ENCODE data around the gene NCAPG2. TPM values are rescaled to one million over a fixed set of nuclear protein-coding genes. Genes with fewer than 3 reads are reported as not detected.
A peak's percentile ranks its signal among the peaks of the same experiment; 100 is the strongest.
"Not testable (repeated sequence)": the region's sequence is repeated elsewhere in the genome, so short reads cannot be mapped to it uniquely, and the experiment has no call there.

The NCAPG2 gene
- total RNA-seq, 2 donors from 2014 or later: 45.0 to 117 TPM

- ATAC-seq: peak; percentile 66 to 86
- Mint-ChIP-seq H3K4me1 (ENCODE audit: low read depth in 2 of 2) (peaks cover 11 to 21% of the 10 kb centered on the region in 2 donors), H3K4me3 (no peak overlapping the region), H3K27me3 (no peaks in the 10 kb centered on the region), H3K36me3 (peaks cover 11% of the 10 kb centered on the region), H3K27ac (peak overlapping the region in 1 of 2 donors; percentile 62), H3K9me3 (no peaks in the 10 kb centered on the region)
- peak; percentile 65 for DNase-seq (ENCODE audit: low spot score)
Measured at GRCh38 chr7:158695726-158696452, 8.7 kb downstream of the NCAPG2 start.

GRCh38 chr7:158695056-158695455, 9.5 kb downstream of the NCAPG2 start:
- ATAC-seq (peak in 1 of 2 donors; percentile 41), DNase-seq (ENCODE audit: low spot score) (no peak)
- H3K27ac Mint-ChIP-seq: no peak overlapping the region
- peaks cover 11 to 20% of the 10 kb centered on the region in 2 donors for H3K4me1 Mint-ChIP-seq (ENCODE audit: low read depth in 2 of 2)
- no peak overlapping the region for H3K4me3 Mint-ChIP-seq
- no peaks in the 10 kb centered on the region for H3K9me3 Mint-ChIP-seq
- H3K36me3 Mint-ChIP-seq: peaks cover 9% of the 10 kb centered on the region
- no peaks in the 10 kb centered on the region for H3K27me3 Mint-ChIP-seq

- ATAC-seq (no peak), DNase-seq (ENCODE audit: low spot score) (no peak)
- Mint-ChIP-seq H3K4me1 (ENCODE audit: low read depth in 2 of 2) (peaks cover 11 to 20% of the 10 kb centered on the region in 2 donors), H3K9me3 (no peaks in the 10 kb centered on the region), H3K27ac (no peak overlapping the region), H3K36me3 (peaks cover 9% of the 10 kb centered on the region), H3K27me3 (no peaks in the 10 kb centered on the region), H3K4me3 (no peak overlapping the region)
Measured at GRCh38 chr7:158694650-158695049, 10.0 kb downstream of the NCAPG2 start.

GRCh38 chr7:158689488-158689887, 15.1 kb downstream of the NCAPG2 start:
- Mint-ChIP-seq H3K4me3 (no peak overlapping the region), H3K36me3 (peaks cover 4% of the 10 kb centered on the region), H3K9me3 (no peaks in the 10 kb centered on the region), H3K27me3 (no peaks in the 10 kb centered on the region), H3K27ac (no peak overlapping the region), H3K4me1 (ENCODE audit: low read depth in 2 of 2) (peaks cover 0 to 2% of the 10 kb centered on the region in 2 donors)
- no peak for ATAC-seq
- no peak for DNase-seq (ENCODE audit: low spot score)

- no peak for ATAC-seq
- H3K4me1 Mint-ChIP-seq (ENCODE audit: low read depth in 2 of 2): no peaks in the 10 kb centered on the region
- H3K9me3 Mint-ChIP-seq: no peaks in the 10 kb centered on the region
- no peak overlapping the region for H3K4me3 Mint-ChIP-seq
- H3K27me3 Mint-ChIP-seq: no peaks in the 10 kb centered on the region
- no peak for DNase-seq (ENCODE audit: low spot score)
- no peak overlapping the region for H3K27ac Mint-ChIP-seq
- H3K36me3 Mint-ChIP-seq: peaks cover 9% of the 10 kb centered on the region
Measured at GRCh38 chr7:158687406-158687805, 17.2 kb downstream of the NCAPG2 start.

GRCh38 chr7:158685693-158686092, 18.9 kb downstream of the NCAPG2 start:
- H3K27ac Mint-ChIP-seq: no peak overlapping the region
- no peak for ATAC-seq
- no peak for DNase-seq (ENCODE audit: low spot score)
- H3K9me3 Mint-ChIP-seq: no peaks in the 10 kb centered on the region
- no peaks in the 10 kb centered on the region for H3K27me3 Mint-ChIP-seq
- peaks cover 9% of the 10 kb centered on the region for H3K36me3 Mint-ChIP-seq
- H3K4me3 Mint-ChIP-seq: no peak overlapping the region
- H3K4me1 Mint-ChIP-seq (ENCODE audit: low read depth in 2 of 2): no peaks in the 10 kb centered on the region

- Mint-ChIP-seq H3K9me3 (no peaks in the 10 kb centered on the region), H3K4me1 (ENCODE audit: low read depth in 2 of 2) (no peaks in the 10 kb centered on the region), H3K36me3 (peaks cover 12% of the 10 kb centered on the region), H3K27me3 (no peaks in the 10 kb centered on the region), H3K27ac (no peak overlapping the region), H3K4me3 (no peak overlapping the region)
- ATAC-seq (no peak), DNase-seq (ENCODE audit: low spot score) (no peak)
Measured at GRCh38 chr7:158684329-158684728, 20.3 kb downstream of the NCAPG2 start.

GRCh38 chr7:158683541-158683940, 21.1 kb downstream of the NCAPG2 start:
- ATAC-seq (no peak), DNase-seq (ENCODE audit: low spot score) (no peak)
- Mint-ChIP-seq H3K27ac (no peak overlapping the region), H3K4me3 (no peak overlapping the region), H3K27me3 (no peaks in the 10 kb centered on the region), H3K4me1 (ENCODE audit: low read depth in 2 of 2) (no peaks in the 10 kb centered on the region), H3K36me3 (peaks cover 16% of the 10 kb centered on the region), H3K9me3 (no peaks in the 10 kb centered on the region)

GRCh38 chr7:158682456-158682855, 22.1 kb downstream of the NCAPG2 start:
- Mint-ChIP-seq H3K36me3 (peaks cover 13% of the 10 kb centered on the region), H3K9me3 (no peaks in the 10 kb centered on the region), H3K27ac (no peak overlapping the region), H3K27me3 (no peaks in the 10 kb centered on the region), H3K4me1 (ENCODE audit: low read depth in 2 of 2) (no peaks in the 10 kb centered on the region), H3K4me3 (no peak overlapping the region)
- DNase-seq (ENCODE audit: low spot score) (no peak), ATAC-seq (no peak)

- H3K27ac Mint-ChIP-seq: no peak overlapping the region
- ATAC-seq: no peak
Measured at GRCh38 chr7:158680754-158681153, 23.9 kb downstream of the NCAPG2 start.

GRCh38 chr7:158676906-158677305, 27.7 kb downstream of the NCAPG2 start:
- DNase-seq (ENCODE audit: low spot score): no peak
- Mint-ChIP-seq H3K9me3 (no peaks in the 10 kb centered on the region), H3K27me3 (no peaks in the 10 kb centered on the region), H3K4me3 (no peak overlapping the region), H3K4me1 (ENCODE audit: low read depth in 2 of 2) (peaks cover 7 to 9% of the 10 kb centered on the region in 2 donors), H3K36me3 (peaks cover 27% of the 10 kb centered on the region), H3K27ac (no peak overlapping the region)
- no peak for ATAC-seq

More at GRCh38 chr7:158680754-158681153, 23.9 kb downstream of the NCAPG2 start:
- no peaks in the 10 kb centered on the region for H3K9me3 Mint-ChIP-seq
- peaks cover 18% of the 10 kb centered on the region for H3K36me3 Mint-ChIP-seq
- H3K4me3 Mint-ChIP-seq: no peak overlapping the region
- H3K27me3 Mint-ChIP-seq: no peaks in the 10 kb centered on the region
- peaks cover 5 to 7% of the 10 kb centered on the region in 2 donors for H3K4me1 Mint-ChIP-seq (ENCODE audit: low read depth in 2 of 2)
- DNase-seq (ENCODE audit: low spot score): no peak

GRCh38 chr7:158676171-158676840, 28.3 kb downstream of the NCAPG2 start:
- Mint-ChIP-seq H3K9me3 (no peaks in the 10 kb centered on the region), H3K27ac (no peak overlapping the region), H3K4me3 (no peak overlapping the region), H3K4me1 (ENCODE audit: low read depth in 2 of 2) (peaks cover 7 to 9% of the 10 kb centered on the region in 2 donors), H3K27me3 (no peaks in the 10 kb centered on the region), H3K36me3 (peaks cover 27% of the 10 kb centered on the region)
- ATAC-seq (no peak), DNase-seq (ENCODE audit: low spot score) (no peak)

- ATAC-seq (no peak), DNase-seq (ENCODE audit: low spot score) (no peak)
- no peaks in the 10 kb centered on the region for H3K27me3 Mint-ChIP-seq
- H3K27ac Mint-ChIP-seq: no peak overlapping the region
- no peaks in the 10 kb centered on the region for H3K9me3 Mint-ChIP-seq
- H3K4me3 Mint-ChIP-seq: no peak overlapping the region
- H3K4me1 Mint-ChIP-seq (ENCODE audit: low read depth in 2 of 2): peaks cover 7 to 9% of the 10 kb centered on the region in 2 donors
- peaks cover 19% of the 10 kb centered on the region for H3K36me3 Mint-ChIP-seq
Measured at GRCh38 chr7:158672975-158673374, 31.6 kb downstream of the NCAPG2 start.

GRCh38 chr7:158668086-158668485, 36.5 kb downstream of the NCAPG2 start:
- Mint-ChIP-seq H3K36me3 (peaks cover 21% of the 10 kb centered on the region), H3K4me1 (ENCODE audit: low read depth in 2 of 2) (peaks cover 13% of the 10 kb centered on the region in 2 donors)
- H3K27ac Mint-ChIP-seq; DNase-seq (ENCODE audit: low spot score); ATAC-seq; H3K4me3 Mint-ChIP-seq; H3K9me3 Mint-ChIP-seq; H3K27me3 Mint-ChIP-seq: not testable (repeated sequence)
